H1 (cell line): ENCODE measurements around the gene ANKS1B. TPM values are rescaled to one million over a fixed set of nuclear protein-coding genes. Genes with fewer than 3 reads are reported as not detected.

Experiments
- CTCF ChIA-PET: fragments of 300-600 bp; sonication (Branson Sonifier 250); formaldehyde crosslinking; loops from one replicate; lab custom pipeline; 2021; ENCODE audit not compliant: partially characterized antibody; lab: Charles Lee
- POLR2A ChIA-PET: fragments of 300-600 bp; sonication (Branson Sonifier 250); formaldehyde crosslinking; loops from one replicate; lab custom pipeline; 2021; ENCODE audit warnings: inconsistent platforms; ENCODE audit not compliant: partially characterized antibody; lab: Charles Lee
- DNase-seq, 2 experiments: peaks; one replicate each; pipeline versions ENCODE4 v3.0.0 to v3.0.0-alpha.2; 2010 to 2022; ENCODE audit warnings: low spot score in 2 of 2, low read depth in 1 of 2, mixed read lengths in 1 of 2
- FAIRE-seq: peaks from 2 replicates; lab custom pipeline; 2011; peaks lifted over from hg19 to GRCh38; lab: Jason Lieb, UNC
- H2AFZ ChIP-seq: 2 replicates; pipeline ENCODE4 v1.8.1; 2012; ENCODE audit warnings: low read length, inconsistent platforms
- H2AK5ac ChIP-seq: 2 replicates; pipeline ENCODE4 v1.6.1; 2013; ENCODE audit warnings: low read depth, low read length
- H2BK120ac ChIP-seq: replicated peaks from 2 replicates; pipeline ENCODE3; 2013; ENCODE audit warnings: low read depth, low read length, inconsistent platforms
- H2BK12ac ChIP-seq: 2 replicates; pipeline ENCODE4 v1.6.1; 2013; ENCODE audit warnings: low read depth, low read length
- H2BK15ac ChIP-seq: 2 replicates; pipeline ENCODE4 v1.6.1; 2013; ENCODE audit warnings: low read length
- H2BK20ac ChIP-seq: 2 replicates; pipeline ENCODE4 v1.6.1; 2013; ENCODE audit warnings: low read length
- H2BK5ac ChIP-seq: 2 replicates; pipeline ENCODE4 v1.6.1; 2013; ENCODE audit warnings: low read depth, low read length
- H3K14ac ChIP-seq: 2 replicates; pipeline ENCODE4 v1.6.1; 2013; ENCODE audit warnings: inconsistent platforms; ENCODE audit not compliant: insufficient read length
- H3K18ac ChIP-seq: 2 replicates; pipeline ENCODE4 v1.6.1; 2013; ENCODE audit warnings: low read length; ENCODE audit errors: extremely low read depth
- H3K23ac ChIP-seq: 2 replicates; pipeline ENCODE4 v1.6.1; 2013; ENCODE audit warnings: inconsistent platforms; ENCODE audit not compliant: insufficient read length
- H3K23me2 ChIP-seq: 2 replicates; pipeline ENCODE4 v1.6.1; 2013; ENCODE audit warnings: low read depth, low read length
- H3K27ac ChIP-seq: 2 replicates; pipeline ENCODE4 v1.6.1; 2011; ENCODE audit warnings: low read depth, low read length, inconsistent platforms
- H3K27me3 ChIP-seq, 4 experiments: replicated peaks in 1 of 4; 1 replicate in 1 of 4; 2 replicates in 3 of 4; pipeline versions ENCODE4 v1.6.1 to v1.8.1; 2011 to 2013; ENCODE audit warnings: low read length in 3 of 4, mild to moderate bottlenecking in 3 of 4, inconsistent platforms in 2 of 4, mixed read lengths in 2 of 4, moderate library complexity in 1 of 4; ENCODE audit not compliant: control insufficient read depth in 3 of 4, insufficient read depth in 3 of 4; ENCODE audit errors: extremely low read depth in 1 of 4
- H3K36me3 ChIP-seq, 4 experiments: 2 replicates each; pipeline versions ENCODE4 v1.6.1 to v1.8.1; 2011 to 2013; ENCODE audit warnings: mild to moderate bottlenecking in 4 of 4, low read length in 3 of 4, moderate library complexity in 2 of 4, control low read depth in 1 of 4, inconsistent platforms in 1 of 4; ENCODE audit not compliant: insufficient read depth in 4 of 4, control insufficient read depth in 2 of 4
- H3K4ac ChIP-seq: replicated peaks from 2 replicates; pipeline ENCODE3; 2013; ENCODE audit warnings: low read length, low read depth, mixed read lengths, inconsistent platforms; ENCODE audit not compliant: insufficient read length
- H3K4me1 ChIP-seq, 4 experiments: replicated peaks in 1 of 4; 1 replicate in 1 of 4; 2 replicates in 3 of 4; pipeline versions ENCODE4 v1.6.1 to v1.8.1; 2011 to 2013; ENCODE audit warnings: low read length in 3 of 4, inconsistent platforms in 2 of 4, mixed read lengths in 1 of 4; ENCODE audit not compliant: insufficient read depth in 4 of 4, control insufficient read depth in 3 of 4
- H3K4me2 ChIP-seq, 2 experiments: 2 replicates each; pipeline versions ENCODE4 v1.6.1 to v1.8.1; 2011 to 2013; ENCODE audit warnings: low read depth in 2 of 2, low read length in 2 of 2, control low read depth in 1 of 2, inconsistent platforms in 1 of 2, mild to moderate bottlenecking in 1 of 2; ENCODE audit not compliant: insufficient read depth in 1 of 2
- H3K4me3 ChIP-seq, 4 experiments: fragments of 200-600, 300-600 bp in 1 of 4; sonication (generic), shearing (Covaris generic), sonication (Bioruptor Twin) in 1 of 4; 2 replicates each; pipeline versions ENCODE4 v1.5.1 to v1.8.1; 2011 to 2016; ENCODE audit warnings: low read length in 4 of 4, low read depth in 3 of 4, control low read depth in 2 of 4, inconsistent platforms in 2 of 4, mild to moderate bottlenecking in 2 of 4, mixed read lengths in 1 of 4, moderate library complexity in 1 of 4; ENCODE audit not compliant: insufficient read depth in 2 of 4; ENCODE audit errors: extremely low read depth in 1 of 4
- H3K56ac ChIP-seq: replicated peaks from 2 replicates; pipeline ENCODE3; 2013; ENCODE audit warnings: low read depth, mild to moderate bottlenecking, mixed read lengths, low read length, inconsistent platforms; ENCODE audit not compliant: insufficient read length
- H3K79me1 ChIP-seq: 2 replicates; pipeline ENCODE4 v1.6.1; 2013; ENCODE audit warnings: low read depth, low read length, control low read depth
- H3K79me2 ChIP-seq, 2 experiments: 2 replicates each; pipeline versions ENCODE4 v1.6.1 to v1.8.1; 2012 to 2013; ENCODE audit warnings: low read length in 2 of 2, mild to moderate bottlenecking in 2 of 2, inconsistent platforms in 1 of 2; ENCODE audit not compliant: insufficient read depth in 2 of 2, control insufficient read depth in 1 of 2
- H3K9ac ChIP-seq, 4 experiments: replicated peaks in 1 of 4; 1 replicate in 1 of 4; 2 replicates in 3 of 4; pipeline versions ENCODE4 v1.6.1 to v1.8.1; 2011 to 2013; ENCODE audit warnings: low read depth in 3 of 4, low read length in 3 of 4, control low read depth in 2 of 4, mild to moderate bottlenecking in 2 of 4, moderate library complexity in 2 of 4, inconsistent platforms in 1 of 4; ENCODE audit errors: extremely low read depth in 1 of 4
- H3K9me3 ChIP-seq, 2 experiments: 2 replicates each; pipeline versions ENCODE4 v1.6.1 to v1.8.1; 2012 to 2013; ENCODE audit warnings: mild to moderate bottlenecking in 2 of 2, moderate library complexity in 2 of 2, control low read depth in 1 of 2, inconsistent platforms in 1 of 2, low read depth in 1 of 2, low read length in 1 of 2, mixed read lengths in 1 of 2; ENCODE audit not compliant: insufficient read depth in 2 of 2
- H4K20me1 ChIP-seq, 2 experiments: replicated peaks in 1 of 2; 2 replicates each; pipeline versions ENCODE3 to v1.8.1; 2011 to 2013; ENCODE audit warnings: inconsistent platforms in 2 of 2, low read length in 2 of 2, mild to moderate bottlenecking in 1 of 2; ENCODE audit not compliant: insufficient read depth in 2 of 2, control insufficient read depth in 1 of 2
- H4K5ac ChIP-seq: 2 replicates; pipeline ENCODE4 v1.6.1; 2013; ENCODE audit warnings: low read length, low read depth, mixed read lengths, inconsistent platforms; ENCODE audit not compliant: insufficient read length
- H4K8ac ChIP-seq: 2 replicates; pipeline ENCODE4 v1.8.0; 2013; ENCODE audit warnings: mild to moderate bottlenecking, moderate library complexity, low read length, inconsistent platforms; ENCODE audit not compliant: insufficient read depth; ENCODE audit errors: extremely low read depth
- H4K91ac ChIP-seq: replicated peaks from 2 replicates; pipeline ENCODE3; 2013; ENCODE audit warnings: low read length, mixed read lengths, inconsistent platforms; ENCODE audit not compliant: insufficient read length
- CHD1 ChIP-seq: IDR thresholded peaks from 2 replicates; pipeline ENCODE4 v1.6.1; 2012; ENCODE audit warnings: low read depth, low read length, improper control_type of control experiment
- E2F6 ChIP-seq: IDR thresholded peaks from 2 replicates; pipeline ENCODE4 v1.6.1; 2012; ENCODE audit warnings: inconsistent platforms
- HDAC6 ChIP-seq: IDR thresholded peaks from one replicate; pipeline ENCODE4 v1.7.1; 2012; ENCODE audit warnings: low read depth, mild to moderate bottlenecking, inconsistent platforms, low read length, moderate library complexity
- JUN ChIP-seq: IDR thresholded peaks from 2 replicates; pipeline ENCODE4 v1.6.1; 2011; ENCODE audit warnings: low read depth, mild to moderate bottlenecking, improper control_type of control experiment, low read length
- RAD21 ChIP-seq, 2 experiments: IDR thresholded peaks in 1 of 2; conservative IDR thresholded peaks in 1 of 2; 2 replicates each; pipeline ENCODE4 v1.6.1; 2011; ENCODE audit warnings: low read depth in 2 of 2, low read length in 2 of 2, improper control_type of control experiment in 1 of 2, inconsistent platforms in 1 of 2, mild to moderate bottlenecking in 1 of 2, moderate library complexity in 1 of 2
- RNF2 ChIP-seq: fragments of 200-900, 300-1000 bp; sonication (generic); IDR thresholded peaks from 2 replicates; pipeline ENCODE4 v1.7.1; 2016; ENCODE audit warnings: borderline replicate concordance, low read depth, mild to moderate bottlenecking, antibody characterized with exemption, low read length; ENCODE audit not compliant: poor library complexity, severe bottlenecking; ENCODE audit errors: missing control alignments
- SP4 ChIP-seq: IDR thresholded peaks from 2 replicates; pipeline ENCODE4 v1.6.1; 2012; ENCODE audit warnings: low read length, inconsistent platforms
- TAF1 ChIP-seq: IDR thresholded peaks from 2 replicates; pipeline ENCODE4 v1.6.1; 2011; ENCODE audit warnings: mild to moderate bottlenecking, low read depth, low read length
- TAF7 ChIP-seq: optimal IDR thresholded peaks from 2 replicates; pipeline ENCODE3; 2011; ENCODE audit warnings: low read depth, mild to moderate bottlenecking, inconsistent platforms, low read length, moderate library complexity, borderline replicate concordance
- TCF12 ChIP-seq: IDR thresholded peaks from 2 replicates; pipeline ENCODE4 v1.6.1; 2011; ENCODE audit warnings: low read depth, mild to moderate bottlenecking, low read length
- USF2 ChIP-seq: IDR thresholded peaks from 2 replicates; pipeline ENCODE4 v1.6.1; 2011; ENCODE audit warnings: low read length, improper control_type of control experiment
- ZNF274 ChIP-seq: IDR thresholded peaks from 2 replicates; pipeline ENCODE4 v1.7.0; 2012; ENCODE audit warnings: low read length, borderline replicate concordance; ENCODE audit errors: extremely low read depth
- WGBS, 2 experiments: shearing (Covaris generic) in 1 of 2; methylation state at CpG; one replicate each; pipeline versions ENCODE4 v1.1.6 to v1.1.7; 2013 to 2015; ENCODE audit warnings: low lambda C conversion rate in 2 of 2, mixed read lengths in 2 of 2, inconsistent platforms in 1 of 2, low coverage in 1 of 2, missing lambda C conversion rate in 1 of 2; ENCODE audit not compliant: insufficient replicate concordance in 2 of 2, insufficient coverage in 1 of 2, insufficient read length in 1 of 2; ENCODE audit errors: extremely low coverage in 1 of 2, missing lambda C conversion rate in 1 of 2; 5-methylcytosine and 5-hydroxymethylcytosine counted together
- polyA plus RNA-seq, 7 experiments: library from polyadenylated mRNA; depleted of rRNA in 3 of 7; stranded (reverse) in 5 of 7; unstranded in 2 of 7; fragments of >200 nt in 5 of 7; fragments of 200-250 nt in 2 of 7; gene quantifications; 1 replicate in 5 of 7; 2 replicates in 1 of 7; 4 replicates in 1 of 7; pipeline versions ENCODE4 v1.2.1 to v1.2.3, GENCODE V29; 2011 to 2013; ENCODE audit warnings: missing spikeins in 2 of 7, mixed read lengths in 2 of 7
- total RNA-seq: library from RNA; stranded (reverse); fragmentation: NEBNext Ultra II Directional; extraction: Animal tissue kit (Norgen Biotek cat#: 25700); gene quantifications from 2 replicates; pipeline ENCODE4 v1.2.1, GENCODE V29; 2021

Gene ANKS1B
- total and polyA plus RNA-seq, 2 of the 8 experiments (the other 6 are each of a cell fraction or from before 2014, with no cell fraction given) = 2.7 to 6.1 TPM

- no peak for FAIRE-seq
- 81% methylated on average over 1 of the region's 1 CpG; no CpG with 5 or more reads in 1 of the 2 experiments for WGBS, 2 experiments
- no peak overlapping the region for H3K56ac ChIP-seq
- TF ChIP-seq TCF12 (no peak), TAF1 (no peak), HDAC6 (no peak), ZNF274 (no peak), JUN (no peak), USF2 (no peak), TAF7 (no peak), SP4 (no peak), RNF2 (no peak), CHD1 (no peak), E2F6 (no peak), RAD21 (IDR thresholded peaks at IDR 0.05 in 1 of 2, conservative IDR thresholded peaks at IDR 0.05 in 1 of 2; ENCODE audit: low read depth in 2 of 2, low read length in 2 of 2) (no peak)
Measured at GRCh38 chr12:99736760-99737269, 247.9 kb downstream of the ANKS1B start.

More at GRCh38 chr12:99736760-99737269, 247.9 kb downstream of the ANKS1B start:
- no peaks in the 10 kb centered on the region for H3K4me1 ChIP-seq
- H3K27me3 ChIP-seq = no peaks in the 10 kb centered on the region
- no peak overlapping the region for H2BK20ac ChIP-seq
- no peak overlapping the region for H2AFZ ChIP-seq
- H3K14ac ChIP-seq = no peak overlapping the region
- H3K23ac ChIP-seq = no peak overlapping the region
- H3K9ac ChIP-seq = no peak overlapping the region
- H2BK120ac ChIP-seq = no peak overlapping the region
- no peak overlapping the region for H3K4ac ChIP-seq
- no peaks in the 10 kb centered on the region for H3K79me2 ChIP-seq
- H3K23me2 ChIP-seq = no peaks in the 10 kb centered on the region
- H4K20me1 ChIP-seq = no peaks in the 10 kb centered on the region
- no peak for DNase-seq
- no peaks in the 10 kb centered on the region for H3K36me3 ChIP-seq
- no peak overlapping the region for H3K4me2 ChIP-seq
- H2BK5ac ChIP-seq = no peak overlapping the region
- H2BK15ac ChIP-seq = no peak overlapping the region
- no peaks in the 10 kb centered on the region for H3K9me3 ChIP-seq
- no peak overlapping the region for H3K27ac ChIP-seq
- no peak overlapping the region for H3K4me3 ChIP-seq
- no peak overlapping the region for H3K18ac ChIP-seq
- H4K8ac ChIP-seq = no peak overlapping the region
- CTCF ChIA-PET = interaction anchor here (0.7 to 0.8 kb wide), 2 partner anchors 26 to 1468 kb away, joined by 3 read pairs; no protein-coding TSS in a partner anchor
- POLR2A ChIA-PET = no interaction called here
- H4K91ac ChIP-seq = no peak overlapping the region
- no peak overlapping the region for H4K5ac ChIP-seq
- no peak overlapping the region for H2BK12ac ChIP-seq
- H3K79me1 ChIP-seq = no peaks in the 10 kb centered on the region
- H2AK5ac ChIP-seq = no peak overlapping the region
